Smooth muscle cell (in vitro differentiated cells): ENCODE results near the gene IGFBPL1. TPM values are rescaled to one million over a fixed set of nuclear protein-coding genes. Genes with fewer than 3 reads are reported as not detected.

Experiments used
- DNase-seq: peaks from one replicate; lab custom pipeline; 2025; ENCODE audit not compliant: unreplicated experiment; lab: John Stamatoyannopoulos, UW
- H2AFZ ChIP-seq: fragments of 200-600 bp; sonication (generic); 2 replicates; pipeline ENCODE4 v1.6.0; 2016; ENCODE audit warnings: antibody characterized with exemption, low read depth, mild to moderate bottlenecking
- H3F3A ChIP-seq: fragments of 200-600 bp; sonication (generic); 2 replicates; pipeline ENCODE4 v1.6.0; 2017; ENCODE audit warnings: antibody characterized with exemption, low read depth
- H3K27ac ChIP-seq: fragments of 200-600 bp; sonication (generic); 2 replicates; pipeline ENCODE4 v1.5.1; 2016; ENCODE audit warnings: low read depth, mild to moderate bottlenecking
- H3K27me3 ChIP-seq: fragments of 200-600 bp; sonication (generic); 2 replicates; pipeline ENCODE4 v1.6.1; 2016; ENCODE audit warnings: low read depth, mild to moderate bottlenecking
- H3K36me3 ChIP-seq: fragments of 200-600 bp; sonication (generic); 2 replicates; pipeline ENCODE4 v1.5.1; 2016; ENCODE audit warnings: low read depth
- H3K4me1 ChIP-seq: fragments of 200-600 bp; sonication (generic); 2 replicates; pipeline ENCODE4 v1.5.1; 2016; ENCODE audit warnings: low read depth
- H3K4me2 ChIP-seq: fragments of 200-600 bp; sonication (generic); 2 replicates; pipeline ENCODE4 v1.6.0; 2016; ENCODE audit warnings: mild to moderate bottlenecking
- H3K4me3 ChIP-seq: fragments of 200-600 bp; sonication (generic); 2 replicates; pipeline ENCODE4 v1.5.1; 2016; ENCODE audit warnings: mild to moderate bottlenecking
- H3K79me2 ChIP-seq: fragments of 200-600 bp; sonication (generic); 2 replicates; pipeline ENCODE4 v1.6.0; 2016; ENCODE audit warnings: low read depth, mild to moderate bottlenecking
- H3K9ac ChIP-seq: fragments of 200-600 bp; sonication (generic); 2 replicates; pipeline ENCODE4 v1.6.0; 2016; ENCODE audit warnings: low read depth
- H3K9me3 ChIP-seq: fragments of 200-600 bp; sonication (generic); replicated peaks from 2 replicates; pipeline ENCODE4 v1.5.1; 2016; ENCODE audit warnings: low read depth
- H4K20me1 ChIP-seq: fragments of 200-600 bp; sonication (generic); 2 replicates; pipeline ENCODE4 v1.6.0; 2016; ENCODE audit warnings: low read depth
- WGBS: methylation state at CpG from one replicate; pipeline ENCODE4 v1.1.7; 2016; ENCODE audit warnings: low lambda C conversion rate; 5-methylcytosine and 5-hydroxymethylcytosine counted together
- polyA plus RNA-seq: library from polyadenylated mRNA; unstranded; fragments of >200 nt; fragmentation: Nextera tagmentation; extraction: Ambion mirVana; gene quantifications from 2 replicates; pipeline ENCODE4 v1.2.1, GENCODE V29; 2016
- total RNA-seq: library from RNA; depleted of rRNA; stranded (reverse); fragments of >200 nt; gene quantifications from 2 replicates; pipeline ENCODE4 v1.2.3, GENCODE V29; 2014
- TF ChIP-seq, protein P1 (sequence below): fragments of 200-600 bp; sonication (generic); IDR thresholded peaks from 2 replicates; pipeline ENCODE4 v1.5.1; 2017; ENCODE audit warnings: borderline replicate concordance, mild to moderate bottlenecking, antibody characterized with exemption; ENCODE audit not compliant: insufficient read depth, poor library complexity, severe bottlenecking

IGFBPL1 gene
- total and polyA plus RNA-seq, 2 experiments from 2014 or later: 2.1 to 9.4 TPM

- Histone ChIP-seq H3K79me2 (no peaks in the 10 kb centered on the region), H3K4me3 (no peak overlapping the region), H4K20me1 (no peaks in the 10 kb centered on the region), H3K9me3 (no peaks in the 10 kb centered on the region), H3K4me2 (no peak overlapping the region), H3K4me1 (no peaks in the 10 kb centered on the region), H2AFZ (no peak overlapping the region), H3K36me3 (no peaks in the 10 kb centered on the region), H3F3A (no peaks in the 10 kb centered on the region), H3K9ac (no peak overlapping the region), H3K27me3 (no peaks in the 10 kb centered on the region), H3K27ac (no peak overlapping the region)
- TF ChIP-seq, protein P1, sequence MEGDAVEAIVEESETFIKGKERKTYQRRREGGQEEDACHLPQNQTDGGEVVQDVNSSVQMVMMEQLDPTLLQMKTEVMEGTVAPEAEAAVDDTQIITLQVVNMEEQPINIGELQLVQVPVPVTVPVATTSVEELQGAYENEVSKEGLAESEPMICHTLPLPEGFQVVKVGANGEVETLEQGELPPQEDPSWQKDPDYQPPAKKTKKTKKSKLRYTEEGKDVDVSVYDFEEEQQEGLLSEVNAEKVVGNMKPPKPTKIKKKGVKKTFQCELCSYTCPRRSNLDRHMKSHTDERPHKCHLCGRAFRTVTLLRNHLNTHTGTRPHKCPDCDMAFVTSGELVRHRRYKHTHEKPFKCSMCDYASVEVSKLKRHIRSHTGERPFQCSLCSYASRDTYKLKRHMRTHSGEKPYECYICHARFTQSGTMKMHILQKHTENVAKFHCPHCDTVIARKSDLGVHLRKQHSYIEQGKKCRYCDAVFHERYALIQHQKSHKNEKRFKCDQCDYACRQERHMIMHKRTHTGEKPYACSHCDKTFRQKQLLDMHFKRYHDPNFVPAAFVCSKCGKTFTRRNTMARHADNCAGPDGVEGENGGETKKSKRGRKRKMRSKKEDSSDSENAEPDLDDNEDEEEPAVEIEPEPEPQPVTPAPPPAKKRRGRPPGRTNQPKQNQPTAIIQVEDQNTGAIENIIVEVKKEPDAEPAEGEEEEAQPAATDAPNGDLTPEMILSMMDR: no peak
- WGBS: 86% methylated on average over 9 of the region's 9 CpGs
- DNase-seq: no peak
These were observed 65.6 kb downstream of the IGFBPL1 start for GRCh38 chr9:38358390-38359296.

- Histone ChIP-seq H2AFZ (no peak overlapping the region), H3K36me3 (no peaks in the 10 kb centered on the region), H4K20me1 (no peaks in the 10 kb centered on the region), H3K27ac (no peak overlapping the region), H3K27me3 (no peaks in the 10 kb centered on the region), H3K9me3 (no peaks in the 10 kb centered on the region), H3F3A (no peaks in the 10 kb centered on the region), H3K4me3 (no peak overlapping the region), H3K4me2 (no peak overlapping the region), H3K79me2 (no peaks in the 10 kb centered on the region), H3K4me1 (no peaks in the 10 kb centered on the region), H3K9ac (no peak overlapping the region)
- no peak for DNase-seq
- TF ChIP-seq, protein P1: no peak
- 89% methylated on average over 5 of the region's 5 CpGs for WGBS
These were observed 66.7 kb downstream of the IGFBPL1 start for GRCh38 chr9:38357350-38358114.

DNA sequence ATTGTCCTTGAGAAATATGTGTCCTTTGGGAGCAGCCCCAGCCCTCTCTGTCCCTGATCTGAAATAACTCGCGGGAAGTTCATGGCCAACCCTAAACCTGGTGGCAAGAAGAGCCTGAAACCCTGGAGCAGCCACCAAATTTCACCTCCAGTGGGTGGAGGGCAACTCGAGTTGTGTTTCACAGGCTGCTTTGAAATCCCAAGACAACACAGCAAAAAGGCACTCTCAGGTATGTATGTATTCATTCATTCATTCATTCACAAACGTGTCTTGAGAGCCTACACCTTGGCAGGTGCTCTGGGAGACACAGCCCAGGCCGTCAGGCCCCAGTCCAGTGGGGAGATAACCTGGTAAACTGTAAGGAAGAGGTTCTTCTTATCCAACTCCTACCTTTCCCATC is 67.4 kb downstream of the IGFBPL1 start:
- no peaks in the 10 kb centered on the region for H3K36me3 ChIP-seq
- H3K4me3 ChIP-seq: no peak overlapping the region
- H3K9ac ChIP-seq: no peak overlapping the region
- no peaks in the 10 kb centered on the region for H3K79me2 ChIP-seq
- no peaks in the 10 kb centered on the region for H4K20me1 ChIP-seq
- no peaks in the 10 kb centered on the region for H3K9me3 ChIP-seq
- H3K4me1 ChIP-seq: no peaks in the 10 kb centered on the region
- TF ChIP-seq, protein P1: no peak
- no peak for DNase-seq
- WGBS: 86% methylated on average over 5 of the region's 5 CpGs
- H3K4me2 ChIP-seq: no peak overlapping the region
- no peak overlapping the region for H3K27ac ChIP-seq
- H3K27me3 ChIP-seq: no peaks in the 10 kb centered on the region
- no peak overlapping the region for H2AFZ ChIP-seq
- no peaks in the 10 kb centered on the region for H3F3A ChIP-seq

Other genes starting within 250 kb of the IGFBPL1 start
- gene ALDH1B1, start 31.8 kb downstream of the IGFBPL1 start, total RNA-seq: 24.6 and 25.3 TPM in 2 replicates
- gene ALDH1B1, start 31.8 kb downstream of the IGFBPL1 start, polyA plus RNA-seq: 29.0 and 31.9 TPM in 2 replicates
- gene ANKRD18A, start 196.1 kb upstream of the IGFBPL1 start, total RNA-seq: 0.18 TPM in 1 of 2 replicates, not detected in the other
- 0.17 TPM in 1 of 2 replicates, not detected in the other for gene ANKRD18A, start 196.1 kb upstream of the IGFBPL1 start, polyA plus RNA-seq